NCI-H1105 treated with DMSO at 0.1 percent for 48 hours (cell line): ENCODE results near the gene SPTBN4.
"Not testable (repeated sequence)": the region's sequence is repeated elsewhere in the genome, so short reads cannot be mapped to it uniquely, and the experiment has no call there.

Experiments
- DNase-seq: peaks from one replicate; lab custom pipeline; 2025; lab: John Stamatoyannopoulos, UW

The SPTBN4 gene

DNA sequence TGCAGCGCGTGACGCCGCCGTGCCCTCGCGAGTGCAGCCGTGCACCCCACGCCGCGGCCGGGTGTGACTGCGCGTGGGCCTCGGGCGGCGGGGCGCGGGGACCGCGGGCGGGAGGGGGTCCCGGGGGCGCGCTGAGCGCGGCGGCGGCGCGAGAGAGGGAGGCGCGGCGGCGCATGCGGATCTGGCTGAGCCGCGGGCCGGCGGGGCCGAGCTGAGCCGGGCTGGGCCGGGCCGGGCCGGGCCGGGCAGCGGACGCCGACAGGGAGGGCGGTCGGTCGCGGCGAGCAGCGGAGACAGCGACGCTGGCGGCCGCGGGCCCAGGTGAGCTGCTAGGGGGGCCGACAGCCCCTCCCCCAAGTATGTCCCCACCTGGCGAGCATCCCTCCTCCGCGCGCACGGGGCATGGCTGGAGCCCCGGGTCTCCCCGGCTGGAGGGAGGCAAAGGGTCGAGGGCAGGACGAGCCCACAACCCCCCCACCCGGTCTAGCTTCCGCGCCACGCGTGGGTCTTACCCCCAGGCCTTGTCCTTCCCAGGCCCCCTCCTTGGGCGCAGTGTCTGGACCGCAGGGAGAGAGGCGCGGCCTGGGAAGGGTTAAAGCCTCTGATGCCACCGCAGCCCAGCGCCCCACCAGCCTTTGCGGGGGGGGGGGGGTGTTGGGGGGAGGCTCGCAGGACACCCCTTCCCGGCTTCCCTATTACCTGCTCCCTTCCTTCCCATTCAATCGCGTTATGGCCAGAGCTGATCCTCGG, at the start of gene SPTBN4:
TSS of gene SPTBN4 (plus strand) at position 17 of the 750 bp plus-strand sequence. CDS start 5,621 bp downstream, outside the sequence.
- DNase-seq: no peak

DNA sequence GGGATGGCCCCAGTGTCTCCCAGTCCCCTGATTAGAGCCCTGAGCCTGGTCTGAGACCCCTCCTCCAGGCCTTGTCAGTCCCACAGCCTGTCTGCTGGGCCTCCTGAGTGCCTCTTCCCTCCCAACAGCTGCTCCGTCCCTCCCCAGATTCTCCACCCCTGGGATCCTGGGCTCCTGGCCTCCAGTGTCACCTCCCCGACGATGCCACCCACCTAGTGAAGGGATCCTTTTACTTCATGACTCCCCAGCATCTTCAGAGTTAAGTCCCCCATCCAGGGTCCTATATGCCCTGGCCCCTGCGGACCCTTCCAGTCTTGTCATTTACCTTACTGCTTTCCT, 49.2 kb upstream of the SPTBN4 start:
- DNase-seq: no peak

DNA sequence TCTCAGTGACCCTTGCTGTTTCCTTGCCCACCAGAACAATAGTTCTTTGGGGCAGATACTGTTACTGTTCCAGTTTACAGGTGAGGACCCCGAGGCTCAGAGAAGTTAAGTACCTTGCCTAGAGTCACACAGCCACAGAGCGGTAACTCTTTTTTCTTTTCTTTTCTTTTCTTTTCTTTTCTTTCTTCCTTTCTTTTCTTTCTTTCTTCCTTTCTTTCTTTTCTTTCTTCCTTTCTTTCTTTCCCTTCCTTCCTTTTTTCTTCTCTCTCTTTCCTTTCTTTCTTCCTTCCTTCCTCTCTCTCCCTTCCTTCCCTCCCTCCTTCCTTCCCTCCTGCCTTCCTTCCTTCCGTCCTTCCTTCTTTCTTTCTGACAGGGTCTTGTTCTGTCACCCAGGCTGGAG, 48.8 kb upstream of the SPTBN4 start:
- DNase-seq: no peak

DNA sequence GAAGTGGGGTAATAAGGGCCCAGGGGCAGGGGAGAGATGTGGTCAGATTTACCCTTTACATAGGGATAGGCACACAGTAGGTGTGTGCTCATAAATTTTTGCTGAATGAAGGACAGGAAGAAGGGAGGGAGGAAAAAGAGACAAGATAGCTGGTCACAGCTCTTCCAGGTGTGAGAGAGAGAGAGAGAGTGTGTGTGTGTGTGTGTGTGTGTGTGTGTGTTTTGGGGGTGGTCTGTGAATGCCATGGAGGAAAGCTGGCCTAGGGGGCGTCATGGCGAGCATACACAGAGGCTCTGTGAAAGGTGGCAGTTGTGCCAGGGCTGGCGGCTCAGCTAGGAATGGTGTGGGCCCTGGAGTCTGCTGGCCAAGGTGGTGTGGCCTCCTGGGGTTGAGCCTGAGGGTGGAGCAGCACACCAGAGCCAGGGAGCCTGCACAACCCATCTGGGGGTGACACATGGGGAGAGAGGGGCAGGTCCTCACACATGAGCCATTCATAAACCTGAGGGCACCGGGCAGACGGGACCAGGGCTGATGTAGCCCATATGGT, 47.7 kb upstream of the SPTBN4 start:
- no peak for DNase-seq

DNA sequence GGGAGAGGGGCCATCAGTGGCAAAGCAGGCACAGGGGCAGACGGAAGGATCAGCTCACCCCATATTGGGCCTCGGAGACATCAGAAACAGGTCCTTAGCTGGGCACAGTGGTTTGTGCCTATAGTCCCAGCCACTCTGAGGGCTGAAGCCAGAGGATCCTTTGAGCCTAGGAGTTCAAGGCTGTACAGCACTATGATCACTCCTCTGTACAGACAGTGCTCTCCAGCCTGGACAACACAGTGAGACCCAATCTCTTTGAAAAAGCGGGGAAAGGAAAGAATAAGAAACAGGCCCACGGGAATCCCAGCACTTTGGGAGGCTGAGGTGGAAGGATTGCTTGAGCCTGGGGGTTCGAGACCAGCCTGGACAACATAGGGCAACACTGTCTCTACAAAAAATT, 47.0 kb upstream of the SPTBN4 start:
- no peak for DNase-seq

DNA sequence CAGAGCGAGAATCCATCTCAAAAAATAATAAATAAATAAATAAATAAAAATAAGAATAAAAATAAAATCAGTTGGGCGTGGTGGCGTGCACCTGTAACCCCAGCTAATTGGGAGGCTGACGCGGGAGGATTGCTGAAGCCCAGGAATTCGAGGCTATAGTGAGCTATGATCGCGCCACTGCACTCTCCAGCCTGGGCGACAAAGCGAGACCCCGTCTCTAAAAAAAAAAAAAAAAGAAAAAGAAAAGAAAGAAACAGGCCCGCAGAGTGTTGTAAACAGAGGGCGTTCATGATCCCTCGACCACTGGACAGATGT, 46.4 kb upstream of the SPTBN4 start:
- DNase-seq: no peak

DNA sequence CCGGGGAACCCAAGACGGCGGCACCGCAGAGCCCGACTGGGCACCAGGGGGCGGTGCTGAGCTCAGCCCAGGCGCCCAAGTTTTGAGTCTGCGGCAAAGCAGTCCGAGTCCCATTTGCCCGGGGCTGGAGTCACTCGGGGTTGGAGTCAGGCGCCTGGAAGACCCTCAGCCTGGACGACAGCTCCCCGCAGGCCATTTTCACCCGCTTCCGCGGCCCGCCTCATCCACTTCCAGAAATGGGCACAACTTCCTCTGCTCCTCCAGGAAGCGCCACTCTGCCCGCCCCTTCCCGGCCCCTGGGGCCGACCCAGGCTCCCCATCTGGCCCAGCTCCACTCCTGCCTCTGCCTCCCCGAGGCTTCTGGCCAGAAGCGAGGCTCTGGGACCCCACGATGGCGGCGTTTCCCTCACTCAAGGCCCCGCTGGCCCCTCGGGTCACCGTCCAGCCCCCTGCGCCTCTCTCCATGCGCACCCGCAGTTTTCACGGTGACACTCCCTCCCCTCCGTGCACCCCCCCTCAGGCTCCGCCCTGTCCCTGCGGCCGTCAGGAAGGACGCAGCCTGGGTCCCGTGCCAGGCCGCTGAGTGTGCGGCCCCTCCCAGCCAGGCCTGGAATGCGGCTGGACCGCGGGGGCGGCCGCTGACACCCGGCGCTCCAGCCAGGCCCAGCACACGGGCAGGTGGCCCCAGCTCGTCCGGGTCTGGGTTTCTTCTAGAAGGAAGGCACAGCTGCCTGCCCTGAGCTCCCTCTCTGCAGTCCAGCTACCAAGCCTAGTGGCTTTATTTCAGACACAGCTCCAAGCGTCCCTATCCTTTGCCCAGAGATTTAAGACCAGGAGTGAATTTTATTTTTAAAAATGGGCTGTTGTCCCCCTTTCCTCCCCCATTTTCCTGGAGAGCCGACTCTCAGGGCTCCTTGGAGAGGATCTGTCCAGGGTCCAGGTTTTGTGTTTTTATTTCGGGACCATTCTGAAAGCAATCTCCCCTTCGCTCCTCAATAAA, 45.7 kb upstream of the SPTBN4 start:
- DNase-seq: peak; percentile 60

DNA sequence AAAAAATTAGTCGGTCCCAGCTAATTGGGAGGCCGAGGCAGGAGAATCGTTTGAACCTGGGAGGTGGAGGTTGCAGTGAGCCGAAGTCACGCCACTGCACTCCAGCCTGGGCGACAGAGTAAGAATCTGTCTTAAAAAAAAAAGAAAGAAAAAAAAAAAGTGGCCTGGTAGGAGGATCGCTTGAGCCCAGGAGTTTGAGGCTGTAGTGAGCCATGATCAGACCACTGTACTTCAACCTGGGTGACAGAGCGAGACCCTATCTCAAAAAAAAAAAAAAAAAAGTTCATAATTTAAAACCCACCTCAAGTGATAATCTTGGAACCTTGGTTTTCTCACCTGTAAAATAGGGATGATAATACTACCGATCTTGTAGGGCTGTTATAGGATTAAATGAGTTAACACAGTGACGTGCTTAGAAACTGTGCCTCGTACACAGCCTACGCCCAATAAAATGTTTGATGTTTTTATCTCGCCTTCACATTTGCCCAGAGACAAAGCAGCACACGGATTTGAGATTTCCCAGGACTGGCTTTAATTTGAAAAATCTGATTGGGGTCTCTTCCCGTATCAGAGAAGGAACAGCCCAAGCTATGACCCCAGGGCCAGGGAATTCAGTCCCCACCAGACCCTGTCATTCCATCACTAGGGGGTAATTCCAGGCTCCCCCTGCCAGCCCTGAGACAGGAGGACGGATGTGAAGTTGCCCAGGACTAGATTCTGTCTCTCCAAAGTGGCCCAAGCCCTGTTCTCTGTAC, 44.6 kb upstream of the SPTBN4 start:
- DNase-seq: no peak

DNA sequence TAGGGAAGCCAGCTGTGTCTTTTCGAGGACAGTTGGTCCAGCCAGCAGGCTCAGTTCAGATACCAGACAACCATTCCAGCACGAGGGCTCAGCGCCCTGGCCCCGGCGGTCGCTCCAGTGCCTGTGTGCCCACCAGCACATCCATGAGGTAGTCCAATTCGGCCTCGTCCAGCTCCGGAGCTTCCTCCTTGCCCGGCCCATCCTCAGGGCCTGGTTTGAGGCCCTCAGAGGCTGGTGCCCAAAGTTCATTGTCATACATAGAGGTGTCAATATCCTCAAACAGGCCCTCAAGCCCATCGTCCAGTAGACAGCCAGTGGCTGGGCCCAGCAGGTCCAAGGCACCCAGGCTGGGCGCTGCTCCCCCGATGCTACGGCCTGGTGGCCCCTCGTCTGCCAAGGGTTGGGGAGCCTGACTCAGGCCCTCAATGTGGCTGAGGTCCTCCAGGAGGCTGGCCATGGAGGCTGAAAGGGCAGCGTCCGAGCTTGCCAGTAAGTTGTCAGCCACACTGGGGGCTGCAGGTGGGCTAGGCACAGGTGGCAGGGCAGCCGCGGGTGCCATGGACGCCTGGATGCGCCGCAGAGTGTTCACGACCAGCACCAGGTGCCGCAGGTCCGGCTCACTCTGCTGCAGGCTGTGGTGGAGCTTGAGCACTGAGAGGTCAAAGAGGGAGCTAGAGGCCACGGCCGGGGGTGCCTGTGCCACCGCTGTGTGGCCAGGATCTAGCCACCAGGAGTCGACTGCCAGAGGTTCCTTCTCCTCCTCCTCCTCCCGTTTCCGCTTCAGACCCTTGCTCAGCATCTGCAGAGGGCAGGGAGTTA, 43.8 kb upstream of the SPTBN4 start:
- DNase-seq: no peak

DNA sequence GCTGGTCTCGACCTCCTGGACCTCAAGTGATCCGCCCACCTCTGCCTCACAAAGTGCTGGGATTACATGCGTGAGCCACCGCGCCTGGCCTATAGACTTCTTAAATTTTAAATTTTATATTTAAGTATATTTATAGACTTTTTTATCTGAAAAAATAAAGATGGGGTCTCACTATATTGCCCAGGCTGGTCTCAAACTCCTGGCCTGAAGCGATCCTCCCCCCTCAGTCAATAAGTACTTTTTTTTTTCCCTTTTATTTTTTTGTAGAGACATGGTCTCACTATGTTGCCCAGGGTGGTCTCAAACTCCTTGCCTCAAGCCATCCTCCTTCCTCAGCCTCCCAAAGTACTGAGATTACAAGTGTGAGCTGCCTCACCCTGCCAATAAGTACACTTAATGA, 42.9 kb upstream of the SPTBN4 start:
- no peak for DNase-seq

DNA sequence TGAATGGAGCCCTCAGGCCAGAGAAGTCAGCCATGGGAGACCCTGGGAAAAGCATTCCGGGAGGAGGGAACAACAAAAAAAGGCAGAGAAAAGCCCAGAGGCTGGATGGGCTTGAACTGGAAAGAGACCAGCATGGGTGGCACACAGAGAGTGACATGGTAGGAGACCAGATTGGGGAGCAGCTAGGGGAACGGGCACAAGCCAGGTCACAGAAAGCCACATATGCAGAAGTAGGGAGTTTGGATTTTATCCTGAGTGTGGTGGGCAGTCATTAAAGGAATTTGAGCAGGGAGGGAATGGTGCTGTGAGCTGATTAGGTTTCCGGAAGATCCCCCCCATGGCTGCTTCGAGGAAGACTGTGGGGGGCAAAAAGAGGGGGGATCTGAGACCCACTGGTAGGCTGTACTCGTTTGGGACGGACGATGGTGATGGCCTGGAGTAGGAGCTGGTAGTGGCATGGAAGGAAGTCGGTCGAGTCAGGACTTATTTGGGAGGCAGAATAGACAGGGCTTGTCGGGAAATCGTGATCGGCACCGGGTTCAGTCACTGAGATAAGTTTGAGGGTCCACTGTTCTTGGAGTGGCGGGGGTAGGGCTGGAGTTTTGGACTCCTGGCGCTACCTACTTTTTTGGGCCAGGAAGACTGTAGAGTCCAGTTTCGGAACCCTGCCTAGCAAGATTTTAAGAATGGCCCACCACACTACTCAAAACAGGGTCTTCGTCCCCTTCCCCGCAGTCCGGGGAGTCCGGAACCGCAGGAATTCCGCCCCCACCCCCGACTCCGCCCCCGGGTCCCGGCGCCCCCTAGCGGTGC, 42.0 kb upstream of the SPTBN4 start:
- DNase-seq: no peak

DNA sequence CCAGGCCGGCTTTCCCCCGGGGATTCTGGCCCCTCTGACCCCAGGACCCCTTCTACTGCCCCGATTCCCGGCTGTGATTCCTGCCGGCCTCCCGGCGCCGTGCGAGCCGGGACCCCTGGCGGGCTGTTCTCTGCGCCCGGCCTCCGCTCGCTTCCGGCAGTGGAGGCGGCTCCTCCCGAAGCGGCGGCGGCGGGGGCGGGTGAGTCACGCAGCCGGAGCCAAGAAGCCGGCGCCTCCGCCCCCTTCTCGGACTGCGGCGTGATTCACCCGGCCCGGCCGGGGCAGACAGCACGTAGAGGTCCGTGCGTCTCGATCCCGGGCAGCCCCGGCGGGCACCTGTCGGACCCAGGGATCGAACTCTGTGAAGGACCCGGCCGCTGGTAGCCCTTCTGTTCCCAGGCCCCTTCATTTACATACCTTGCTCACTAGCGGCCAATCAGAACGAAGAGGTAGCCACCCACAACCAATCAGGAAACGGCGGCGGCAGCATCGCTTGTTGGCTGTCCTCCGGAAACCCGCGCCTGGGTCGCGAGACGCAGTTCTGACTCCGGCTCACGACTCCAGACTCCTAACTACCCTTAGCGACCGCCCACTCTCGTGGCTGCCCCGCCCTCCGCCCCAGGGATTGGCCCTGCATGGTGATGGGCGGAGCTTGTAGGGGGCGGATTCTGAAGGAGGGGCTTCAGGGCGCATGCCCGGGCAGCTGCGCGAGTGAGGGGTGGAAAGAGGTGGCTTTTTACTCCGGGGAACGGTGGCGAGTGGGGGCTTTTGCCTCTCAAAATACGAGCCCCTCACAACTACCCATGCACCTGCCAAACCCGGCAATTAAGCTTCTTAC, 41.1 kb upstream of the SPTBN4 start, which contains the start of gene SERTAD1:
TSS of gene SERTAD1 (minus strand) at position 543 of the 838 bp plus-strand sequence. CDS start 2,446 bp downstream, outside the sequence.
- DNase-seq: peak; percentile 98

DNA sequence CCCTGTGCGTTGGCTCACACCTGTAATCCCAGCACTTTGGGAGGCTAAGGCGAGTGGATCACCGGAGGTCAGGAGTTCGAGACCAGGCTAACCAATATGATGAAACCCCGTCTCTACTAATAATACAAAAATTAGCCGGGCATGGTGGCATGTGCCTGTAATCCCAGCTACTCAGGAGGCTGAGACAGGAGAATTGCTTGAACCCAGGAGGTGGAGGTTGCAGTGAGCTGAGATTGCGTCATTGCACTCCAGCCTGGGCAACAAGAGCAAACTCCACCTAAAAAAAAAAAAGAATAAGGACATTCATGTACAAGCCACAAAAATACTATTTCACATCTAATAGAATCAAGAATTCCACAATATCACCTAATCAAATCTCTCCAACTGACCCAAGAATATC, 38.6 kb upstream of the SPTBN4 start:
- not testable (repeated sequence) for DNase-seq

DNA sequence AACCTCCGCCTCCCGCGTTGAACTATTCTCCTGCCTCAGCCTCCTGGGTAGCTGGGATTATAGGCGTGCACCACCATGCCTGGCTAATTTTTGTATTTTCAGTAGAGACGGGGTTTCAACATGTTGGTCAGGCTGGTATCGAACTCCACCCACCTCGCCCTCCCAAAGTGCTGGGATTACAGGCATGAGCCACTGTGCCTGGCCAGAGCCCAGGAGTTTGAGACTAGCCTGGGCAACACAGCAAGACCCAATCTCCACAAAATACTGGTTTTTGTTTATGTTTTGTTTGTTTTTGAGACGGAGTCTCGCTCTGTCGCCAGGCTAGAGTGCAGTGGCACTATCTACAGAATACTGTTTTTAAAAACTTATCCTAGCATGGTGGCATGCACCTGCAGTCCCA, 36.6 kb upstream of the SPTBN4 start:
- DNase-seq: not testable (repeated sequence)

DNA sequence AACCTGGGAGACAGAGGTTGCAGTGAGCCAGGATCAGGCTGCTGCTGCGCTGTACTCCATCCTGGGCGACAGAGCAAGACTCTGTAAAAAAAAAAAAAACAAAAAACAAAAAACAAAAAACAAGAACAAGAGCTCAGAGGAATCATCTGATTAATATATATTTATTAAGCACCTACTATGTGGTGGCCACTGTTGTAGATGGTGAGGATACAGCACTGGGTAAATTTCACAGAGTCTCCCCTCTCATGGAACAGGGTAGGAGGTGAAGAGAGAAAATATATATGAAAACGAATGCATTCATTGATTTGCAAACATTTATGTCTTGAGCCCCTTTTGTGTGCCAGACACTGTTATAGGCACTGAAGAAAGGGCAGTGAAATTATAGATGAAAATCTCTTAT, 35.1 kb upstream of the SPTBN4 start:
- no peak for DNase-seq

DNA sequence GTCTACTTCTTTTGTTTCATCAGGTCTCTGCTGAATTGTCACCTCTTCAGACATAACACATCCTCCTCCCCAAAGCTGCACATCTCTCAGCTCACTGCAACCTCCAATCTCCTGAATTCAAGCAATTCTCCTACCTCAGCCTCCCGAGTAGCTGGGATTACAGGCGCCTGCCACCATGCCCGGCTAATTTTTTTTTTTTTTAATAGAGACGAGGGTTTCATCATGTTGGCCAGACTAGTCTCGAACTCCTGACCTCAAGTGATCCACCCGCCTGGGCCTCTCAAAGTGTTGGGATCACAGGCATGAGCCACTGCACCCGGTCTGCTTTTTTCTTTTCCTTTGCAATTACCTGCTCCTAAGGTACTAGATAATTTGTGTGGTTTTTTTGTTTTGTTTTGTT, 34.0 kb upstream of the SPTBN4 start:
- DNase-seq: not testable (repeated sequence)

DNA sequence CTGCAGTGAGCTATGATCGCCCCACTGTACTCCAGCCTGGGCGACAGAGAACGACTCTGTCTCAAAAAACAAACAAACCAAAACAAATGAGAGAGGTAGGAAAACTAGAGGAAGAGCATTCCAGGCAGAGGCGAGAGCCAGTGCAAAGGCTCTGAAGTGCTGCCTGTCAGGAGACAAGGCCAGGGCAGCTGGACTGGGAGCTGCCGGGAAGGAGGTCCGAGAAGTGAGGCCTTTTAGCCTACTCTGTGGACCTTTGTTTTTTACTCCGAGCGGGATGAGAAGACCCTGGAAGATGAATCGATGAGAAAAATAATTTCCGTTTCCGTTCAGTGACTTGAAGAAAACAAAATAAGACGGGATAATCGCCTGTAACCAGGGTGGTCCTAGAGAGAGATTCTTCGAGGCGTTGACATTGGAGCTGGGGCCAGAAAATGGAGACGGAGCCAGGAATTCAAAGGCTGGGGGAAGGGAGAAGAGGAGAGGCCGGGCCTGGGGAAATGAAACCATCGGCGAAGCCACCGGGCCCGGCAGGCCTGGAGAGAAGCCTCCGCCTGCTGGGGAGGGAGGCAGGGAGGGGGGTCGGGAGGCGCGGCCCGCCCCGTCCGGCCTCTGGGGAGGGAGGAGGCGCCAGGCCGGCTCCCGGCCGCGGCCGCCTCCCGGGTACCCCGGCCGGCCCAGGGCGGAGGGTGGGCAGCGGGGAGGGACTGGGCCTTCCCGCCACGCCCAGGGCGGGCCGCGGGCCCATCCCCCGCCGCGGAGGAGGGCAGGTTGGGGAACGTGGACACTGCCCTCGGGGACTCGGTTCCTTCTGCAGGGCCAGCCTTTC, 33.2 kb upstream of the SPTBN4 start:
- DNase-seq: peak; percentile 48

DNA sequence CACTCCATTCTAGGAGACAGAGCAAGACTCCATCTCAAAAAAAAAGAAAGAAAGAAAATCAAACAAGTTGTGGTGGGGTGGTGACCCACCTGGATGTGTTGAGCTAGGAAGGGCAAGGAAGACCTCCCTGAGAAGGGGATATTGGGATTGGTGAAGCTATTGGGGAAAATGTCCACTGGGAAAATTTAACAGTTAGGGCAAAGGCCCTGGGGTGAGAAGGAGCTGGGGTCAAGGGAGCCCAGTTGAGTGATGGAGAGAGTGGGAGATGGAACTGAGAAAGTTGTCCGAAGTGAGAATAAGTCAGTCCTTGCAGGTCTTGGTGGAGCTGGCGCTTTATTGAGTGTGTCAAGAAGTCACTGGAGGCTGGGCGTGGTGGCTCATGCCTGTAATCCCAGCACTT, 28.5 kb upstream of the SPTBN4 start:
- no peak for DNase-seq
